K562 (cell line): ENCODE results near the gene ZNF584. TPM values are rescaled to one million over a fixed set of nuclear protein-coding genes. Genes with fewer than 3 reads are reported as not detected.

Experiments
- AFF1 ChIP-seq, 2 experiments: fragments of 450-650 bp; IDR thresholded peaks; 2 replicates each; pipeline ENCODE4 v1.6.1; 2018; ENCODE audit warnings: mild to moderate bottlenecking in 2 of 2, low read depth in 1 of 2; ENCODE audit not compliant: partially characterized antibody in 2 of 2
- CHD1 ChIP-seq: fragments of 200-600 bp; sonication (generic); IDR thresholded peaks from one replicate; pipeline ENCODE4 v1.6.1; 2012; ENCODE audit warnings: mild to moderate bottlenecking, moderate library complexity, low read length, inconsistent platforms
- GABPA ChIP-seq: fragments of 200-800 bp; sonication (Bioruptor generic); conservative IDR thresholded peaks from 2 replicates; pipeline ENCODE4 v1.6.1; 2016; ENCODE audit warnings: low read depth, missing genetic modification characterization, missing compliant biosample characterization
- HNRNPUL1 ChIP-seq: fragments of 200-400 bp; formaldehyde crosslinking; IDR thresholded peaks from 2 replicates; pipeline ENCODE4 v1.6.1; 2017; ENCODE audit warnings: low read length
- MEIS2 ChIP-seq: fragments of 450-650 bp; IDR thresholded peaks from 2 replicates; pipeline ENCODE4 v1.6.1; 2014; ENCODE audit warnings: mild to moderate bottlenecking; ENCODE audit not compliant: partially characterized antibody
- MIER1 ChIP-seq: fragments of 450-650 bp; IDR thresholded peaks from 2 replicates; pipeline ENCODE4 v1.6.1; 2016; ENCODE audit warnings: antibody characterized with exemption, mild to moderate bottlenecking, low read depth
- NFATC3 ChIP-seq: fragments of 450-650 bp; IDR thresholded peaks from 2 replicates; pipeline ENCODE4 v1.6.1; 2017; ENCODE audit warnings: mild to moderate bottlenecking
- NR2C2 ChIP-seq, 2 experiments: fragments of 200-800 bp in 1 of 2; sonication (Bioruptor generic) in 1 of 2; sonication (generic) in 1 of 2; formaldehyde crosslinking in 1 of 2; IDR thresholded peaks; 2 replicates each; pipeline versions ENCODE4 v1.6.1 to v1.8.0; 2016 to 2022; ENCODE audit warnings: mild to moderate bottlenecking in 1 of 2, missing compliant biosample characterization in 1 of 2, missing genetic modification characterization in 1 of 2, missing genetic modification reagents in 1 of 2
- NUFIP1 ChIP-seq: fragments of 450-650 bp; IDR thresholded peaks from 2 replicates; pipeline ENCODE4 v1.6.1; 2018; ENCODE audit not compliant: partially characterized antibody
- PPARD ChIP-seq: fragments of 250-450 bp; sonication (Bioruptor Pico); IDR thresholded peaks from 2 replicates; pipeline ENCODE4 v1.8.0; 2022; ENCODE audit warnings: inconsistent platforms, mild to moderate bottlenecking, moderate library complexity
- PTBP1 ChIP-seq: fragments of 200-400 bp; formaldehyde crosslinking; IDR thresholded peaks from 2 replicates; pipeline ENCODE4 v1.6.1; 2017; ENCODE audit warnings: low read depth, low read length
- SAP30 ChIP-seq: fragments of 200-600 bp; sonication (generic); IDR thresholded peaks from 2 replicates; pipeline ENCODE4 v1.6.1; 2012; ENCODE audit warnings: borderline replicate concordance, low read depth, mild to moderate bottlenecking, moderate library complexity, low read length, control low read depth, inconsistent platforms; ENCODE audit not compliant: insufficient read depth, poor library complexity, severe bottlenecking
- ZBTB11 ChIP-seq, 3 experiments: fragments of 200-800 bp in 1 of 3; fragments of 250-450 bp in 1 of 3; fragments of 450-650 bp in 1 of 3; sonication (Bioruptor Pico) in 1 of 3; sonication (Bioruptor generic) in 1 of 3; formaldehyde crosslinking in 1 of 3; IDR thresholded peaks; 2 replicates each; pipeline versions ENCODE4 v1.6.1 to v1.8.0; 2016 to 2022; ENCODE audit warnings: mild to moderate bottlenecking in 2 of 3, missing genetic modification characterization in 2 of 3, missing compliant biosample characterization in 1 of 3, moderate library complexity in 1 of 3
- polyA plus RNA-seq, 8 experiments: library from polyadenylated mRNA; depleted of rRNA in 4 of 8; stranded (reverse) in 5 of 8; unstranded in 3 of 8; fragments of >200 nt; fragmentation: Nextera tagmentation in 2 of 8; fragmentation: Illumina TruSeq in 1 of 8; extraction: Ambion mirVana in 2 of 8; extraction: Trizol in 1 of 8; gene quantifications; 2 replicates each; pipeline versions ENCODE4 v1.2.1 to v1.2.3, GENCODE V29; 2011 to 2014; ENCODE audit warnings: inconsistent platforms in 1 of 8, missing spikeins in 1 of 8
- total RNA-seq, 7 experiments: library from RNA; depleted of rRNA in 6 of 7; stranded (reverse); fragments of >200 nt in 6 of 7; fragmentation: Illumina TruSeq in 2 of 7; extraction: Trizol in 2 of 7; gene quantifications; 2 replicates each; pipeline versions ENCODE4 v1.2.1 to v1.2.3, GENCODE V29; 2011 to 2021; ENCODE audit warnings: low replicate concordance in 1 of 7
- TF ChIP-seq, protein P1 (sequence below), 2 experiments: fragments of 450-650 bp; conservative IDR thresholded peaks; 2 replicates each; pipeline ENCODE4 v1.6.1; 2017; ENCODE audit warnings: mild to moderate bottlenecking in 2 of 2, moderate library complexity in 2 of 2

Gene ZNF584
- total and polyA plus RNA-seq, 9 of the 15 experiments (the other 6 are each of a cell fraction or from before 2014, with no cell fraction given), result 5.8 to 43.4 (median 24.6) TPM

GRCh38 chr19:58387338-58388174 is 20.9 kb upstream of the ZNF584 start (continued):
- TF ChIP-seq HNRNPUL1 (peak; percentile 36; the same call in 1 of the 2 replicates), NFATC3 (peak; percentile 58; the same call in 1 of the 2 replicates), NR2C2 (CRISPR knock-in tag; IDR thresholded peaks at IDR 0.05) (no peak), NR2C2 (tag; IDR thresholded peaks at IDR 0.05) (peak; percentile 92), PTBP1 (0 out of 2 replicates have a peak, but pooled peaks have one; percentile 78), ZBTB11 (CRISPR knock-in tag; IDR thresholded peaks at IDR 0.05) (peak in 1 of 3 experiments; percentile 36; a peak in 1 of 6 replicates), CHD1 (peak; percentile 6), SAP30 (peak; percentile 10), GABPA (tag) (peak; percentile 89), MEIS2 (peak; percentile 49), PPARD (CRISPR knock-in tag) (no peak), NUFIP1 (no peak), AFF1 (IDR thresholded peaks at IDR 0.05; ENCODE audit: low read depth in 1 of 2, partially characterized antibody in 2 of 2) (peak in 1 of 2 experiments; percentile 23), MIER1 (no peak)
- TF ChIP-seq, protein P1, sequence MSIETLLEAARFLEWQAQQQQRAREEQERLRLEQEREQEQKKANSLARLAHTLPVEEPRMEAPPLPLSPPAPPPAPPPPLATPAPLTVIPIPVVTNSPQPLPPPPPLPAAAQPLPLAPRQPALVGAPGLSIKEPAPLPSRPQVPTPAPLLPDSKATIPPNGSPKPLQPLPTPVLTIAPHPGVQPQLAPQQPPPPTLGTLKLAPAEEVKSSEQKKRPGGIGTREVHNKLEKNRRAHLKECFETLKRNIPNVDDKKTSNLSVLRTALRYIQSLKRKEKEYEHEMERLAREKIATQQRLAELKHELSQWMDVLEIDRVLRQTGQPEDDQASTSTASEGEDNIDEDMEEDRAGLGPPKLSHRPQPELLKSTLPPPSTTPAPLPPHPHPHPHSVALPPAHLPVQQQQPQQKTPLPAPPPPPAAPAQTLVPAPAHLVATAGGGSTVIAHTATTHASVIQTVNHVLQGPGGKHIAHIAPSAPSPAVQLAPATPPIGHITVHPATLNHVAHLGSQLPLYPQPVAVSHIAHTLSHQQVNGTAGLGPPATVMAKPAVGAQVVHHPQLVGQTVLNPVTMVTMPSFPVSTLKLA (conservative IDR thresholded peaks at IDR 0.05), result peak in 1 of 2 experiments; percentile 4; a peak in 2 of 4 replicates
